Transverse colon (tissue), 4 donors: ENCODE data around the gene ALDH8A1.

Experiments used
- EP300 ChIP-seq: sonication (generic); formaldehyde crosslinking; IDR thresholded peaks from one replicate; pipeline ENCODE4 v1.6.1; 2017; ENCODE audit warnings: antibody characterized with exemption, low read depth
- POLR2A ChIP-seq: fragments of 450-650 bp; IDR thresholded peaks from one replicate; pipeline ENCODE4 v1.6.1; 2016; ENCODE audit warnings: antibody characterized with exemption, mild to moderate bottlenecking, moderate library complexity
- POLR2AphosphoS5 ChIP-seq, 3 donors: sonication (generic); formaldehyde crosslinking; IDR thresholded peaks; one replicate each; pipeline ENCODE4 v1.6.1; 2016; ENCODE audit warnings: antibody characterized with exemption in 3 of 3
- TF ChIP-seq, protein P1 (sequence below), 5 experiments: fragments of 200-600 bp in 3 of 5; fragments of 450-650 bp in 2 of 5; sonication (generic) in 3 of 5; IDR thresholded peaks; 1 replicate in 2 of 5; 2 replicates in 3 of 5; pipeline ENCODE4 v1.5.1; 2016 to 2017; ENCODE audit warnings: antibody characterized with exemption in 5 of 5, inconsistent platforms in 3 of 5, mild to moderate bottlenecking in 2 of 5, moderate library complexity in 1 of 5

DNA sequence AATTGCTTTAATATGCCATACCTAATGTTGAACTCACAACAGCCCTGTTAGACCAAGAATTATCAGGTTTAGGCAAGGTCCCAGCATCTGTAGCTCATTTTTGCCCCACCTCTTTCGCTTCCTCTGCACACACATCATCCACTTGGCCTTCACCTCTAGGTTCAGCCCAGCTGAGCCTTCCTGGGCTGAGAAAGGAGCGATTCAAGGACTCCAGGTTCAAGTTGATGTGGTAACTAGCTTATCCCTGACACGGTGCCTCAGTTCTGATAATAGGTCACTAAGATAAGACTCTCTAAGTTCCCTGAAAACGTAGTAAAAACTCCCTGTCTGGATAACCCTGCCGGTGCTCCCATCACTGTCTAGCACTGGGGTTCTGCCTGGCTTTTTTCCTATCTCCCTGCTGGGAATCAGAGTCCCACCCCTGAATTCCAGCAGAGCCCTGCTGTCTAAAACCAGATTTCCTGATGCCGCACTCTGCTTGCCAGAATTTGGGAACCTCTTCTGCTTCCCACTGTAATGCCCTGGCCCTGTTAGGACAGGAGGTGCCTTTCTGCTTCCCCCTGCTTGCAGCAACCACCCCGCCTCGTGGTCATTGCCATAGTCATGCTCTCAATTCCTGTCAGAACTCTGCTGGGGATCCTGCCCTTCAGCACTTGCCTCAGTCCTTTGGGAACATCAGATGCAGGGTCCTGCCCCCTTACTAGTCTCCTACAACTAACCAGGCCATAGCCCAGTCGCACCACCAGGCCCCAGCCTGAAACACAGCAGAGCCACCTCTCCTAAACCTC, 47.6 kb downstream of the ALDH8A1 start:
- TF ChIP-seq, protein P1, sequence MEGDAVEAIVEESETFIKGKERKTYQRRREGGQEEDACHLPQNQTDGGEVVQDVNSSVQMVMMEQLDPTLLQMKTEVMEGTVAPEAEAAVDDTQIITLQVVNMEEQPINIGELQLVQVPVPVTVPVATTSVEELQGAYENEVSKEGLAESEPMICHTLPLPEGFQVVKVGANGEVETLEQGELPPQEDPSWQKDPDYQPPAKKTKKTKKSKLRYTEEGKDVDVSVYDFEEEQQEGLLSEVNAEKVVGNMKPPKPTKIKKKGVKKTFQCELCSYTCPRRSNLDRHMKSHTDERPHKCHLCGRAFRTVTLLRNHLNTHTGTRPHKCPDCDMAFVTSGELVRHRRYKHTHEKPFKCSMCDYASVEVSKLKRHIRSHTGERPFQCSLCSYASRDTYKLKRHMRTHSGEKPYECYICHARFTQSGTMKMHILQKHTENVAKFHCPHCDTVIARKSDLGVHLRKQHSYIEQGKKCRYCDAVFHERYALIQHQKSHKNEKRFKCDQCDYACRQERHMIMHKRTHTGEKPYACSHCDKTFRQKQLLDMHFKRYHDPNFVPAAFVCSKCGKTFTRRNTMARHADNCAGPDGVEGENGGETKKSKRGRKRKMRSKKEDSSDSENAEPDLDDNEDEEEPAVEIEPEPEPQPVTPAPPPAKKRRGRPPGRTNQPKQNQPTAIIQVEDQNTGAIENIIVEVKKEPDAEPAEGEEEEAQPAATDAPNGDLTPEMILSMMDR (IDR thresholded peaks at IDR 0.05) = no peak
- no peak for TF ChIP-seq POLR2A
- TF ChIP-seq POLR2AphosphoS5 (IDR thresholded peaks at IDR 0.05) = no peak
- TF ChIP-seq EP300 = no peak
